CD4-positive, alpha-beta T cell treated with Interleukin-6 for 4 hours (primary cell): ENCODE data around the gene SMIM21.

Experiments used
- DNase-seq: peaks from one replicate; pipeline ENCODE4 v3.0.0-alpha.2; 2020; ENCODE audit warnings: mixed read lengths

The SMIM21 gene

GRCh38 chr18:75427603-75428002 is at the start of gene SMIM21:
SMIM21 (minus strand) TSS chr18:75427703; CDS start chr18:75427563, 140 bp downstream.
- no peak for DNase-seq

- DNase-seq: no peak
Observed at GRCh38 chr18:75475228-75475627, 47.7 kb upstream of the SMIM21 start.

GRCh38 chr18:75474332-75474731 is 46.8 kb upstream of the SMIM21 start:
- DNase-seq: no peak

- no peak for DNase-seq
Observed at GRCh38 chr18:75473316-75473715, 45.8 kb upstream of the SMIM21 start.

GRCh38 chr18:75472906-75473305 is 45.4 kb upstream of the SMIM21 start:
- no peak for DNase-seq

GRCh38 chr18:75472396-75472795 is 44.9 kb upstream of the SMIM21 start:
- no peak for DNase-seq

GRCh38 chr18:75471850-75472249 is 44.3 kb upstream of the SMIM21 start:
- DNase-seq: no peak

GRCh38 chr18:75467851-75468250 is 40.3 kb upstream of the SMIM21 start:
- DNase-seq: no peak

- DNase-seq: no peak
Observed at GRCh38 chr18:75467281-75467795, 39.8 kb upstream of the SMIM21 start.

- no peak for DNase-seq
Observed at GRCh38 chr18:75464356-75464755, 36.9 kb upstream of the SMIM21 start.

GRCh38 chr18:75462178-75462832 is 34.8 kb upstream of the SMIM21 start:
- no peak for DNase-seq

GRCh38 chr18:75456199-75456631 is 28.7 kb upstream of the SMIM21 start:
- no peak for DNase-seq

GRCh38 chr18:75455249-75456198 is 28.0 kb upstream of the SMIM21 start:
- DNase-seq: no peak

GRCh38 chr18:75454022-75454795 is 26.7 kb upstream of the SMIM21 start:
- DNase-seq: no peak

GRCh38 chr18:75450906-75451305 is 23.4 kb upstream of the SMIM21 start:
- no peak for DNase-seq

GRCh38 chr18:75441896-75442295 is 14.4 kb upstream of the SMIM21 start:
- no peak for DNase-seq

GRCh38 chr18:75439348-75439747 is 11.8 kb upstream of the SMIM21 start:
- DNase-seq: no peak

GRCh38 chr18:75438891-75439290 is 11.4 kb upstream of the SMIM21 start:
- DNase-seq: no peak

GRCh38 chr18:75437979-75438378 is 10.5 kb upstream of the SMIM21 start:
- DNase-seq: no peak

GRCh38 chr18:75433098-75433497 is 5.6 kb upstream of the SMIM21 start:
- no peak for DNase-seq

GRCh38 chr18:75429975-75430374 is 2.5 kb upstream of the SMIM21 start:
- no peak for DNase-seq

- no peak for DNase-seq
Observed at GRCh38 chr18:75428490-75428889, 987 bp upstream of the SMIM21 start.

- DNase-seq: no peak
Observed at GRCh38 chr18:75422341-75422910, 5.1 kb downstream of the SMIM21 start.
